CD4-positive, alpha-beta T cell treated with Interleukin-17A for 1 hour (primary cell): ENCODE data around the gene KCNMA1.
A peak's percentile ranks its signal among the peaks of the same experiment; 100 is the strongest.

Experiments used
- DNase-seq: peaks from one replicate; pipeline ENCODE4 v3.0.0-alpha.2; 2020

KCNMA1 gene

GRCh38 chr10:77191324-77192049 lies 446.1 kb downstream of the KCNMA1 start:
- no peak for DNase-seq

- no peak for DNase-seq
Observed at GRCh38 chr10:77190291-77190690, 447.3 kb downstream of the KCNMA1 start.

DNA sequence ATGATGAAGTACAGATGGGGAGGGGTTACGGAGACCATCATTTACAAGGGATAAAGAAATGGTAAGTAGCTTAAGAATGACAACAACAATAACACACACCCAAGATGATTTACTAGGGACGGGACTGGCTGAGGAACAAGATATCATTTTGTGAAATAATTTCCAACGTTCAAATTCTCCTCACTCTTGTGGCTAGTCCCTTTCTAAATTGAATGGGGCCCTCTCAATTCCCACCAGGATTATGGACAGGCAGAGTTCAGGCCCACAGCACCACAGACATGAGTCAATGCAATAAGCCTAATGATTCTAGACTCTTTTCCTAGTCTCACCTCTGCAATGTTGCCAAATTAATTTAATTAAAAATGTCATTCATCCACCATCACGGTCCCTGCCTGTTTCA lies 448.1 kb downstream of the KCNMA1 start:
- no peak for DNase-seq

DNA sequence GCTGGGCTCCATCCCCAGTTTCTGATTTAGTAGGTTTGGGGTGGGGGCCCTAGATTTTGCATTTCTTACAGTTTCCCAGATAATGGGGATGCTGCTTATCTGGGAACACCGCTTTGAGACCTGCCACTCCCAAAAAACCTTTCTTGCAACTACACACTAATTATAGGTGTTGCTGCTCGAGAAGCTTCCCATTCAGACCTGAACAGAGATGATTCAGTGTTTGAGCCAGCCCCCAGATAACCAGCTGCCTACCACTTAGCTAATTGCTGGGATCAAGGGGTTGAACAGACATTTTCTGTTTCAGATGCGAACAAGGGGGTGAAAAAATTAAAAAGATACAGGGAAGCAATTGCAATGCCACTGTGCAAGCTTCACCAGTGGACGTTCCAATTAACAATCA lies 448.5 kb downstream of the KCNMA1 start:
- DNase-seq = no peak

DNA sequence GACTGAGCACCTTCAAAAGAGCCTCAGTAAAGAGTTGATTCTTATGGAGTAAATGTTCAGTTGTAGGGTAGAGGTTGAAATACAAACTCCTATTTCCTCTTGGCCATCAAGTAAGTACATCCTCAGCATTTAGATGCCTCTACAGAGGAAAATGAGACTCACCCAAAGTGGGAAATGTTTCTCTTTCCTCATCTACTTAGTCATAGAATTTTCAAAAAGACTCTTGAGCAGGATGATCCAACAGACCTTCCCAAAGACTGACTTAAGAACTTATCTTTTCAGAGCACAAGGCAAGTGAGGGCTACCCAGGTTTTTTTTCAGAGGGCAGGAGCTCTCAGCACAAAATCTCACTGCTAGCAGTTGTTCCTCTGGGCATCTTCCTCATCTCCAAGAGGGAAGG lies 449.1 kb downstream of the KCNMA1 start:
- no peak for DNase-seq

GRCh38 chr10:77188000-77188395 lies 449.6 kb downstream of the KCNMA1 start:
- no peak for DNase-seq

GRCh38 chr10:77187376-77187999 lies 450.1 kb downstream of the KCNMA1 start:
- DNase-seq = no peak

DNA sequence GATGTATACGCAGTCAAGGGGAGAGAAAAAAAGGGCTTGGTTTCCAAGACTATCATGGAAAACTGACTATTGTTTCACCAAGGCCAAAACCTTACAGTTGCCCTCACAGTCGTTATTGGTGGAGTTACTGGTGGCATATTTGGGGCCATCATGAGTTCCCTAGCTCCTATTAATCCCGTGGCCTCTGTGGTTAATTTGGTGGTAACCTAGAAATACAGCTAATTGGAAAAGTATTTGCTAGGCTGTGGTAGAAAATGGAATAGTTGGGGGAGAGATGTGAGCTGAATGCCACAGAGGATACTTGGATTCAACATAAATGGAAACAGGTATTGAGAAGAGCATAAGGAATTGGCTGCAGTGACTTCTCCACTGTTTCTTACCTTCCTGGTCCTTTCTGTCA lies 450.7 kb downstream of the KCNMA1 start:
- DNase-seq = no peak

- DNase-seq = no peak
Observed at GRCh38 chr10:77185696-77186095, 451.9 kb downstream of the KCNMA1 start.

DNA sequence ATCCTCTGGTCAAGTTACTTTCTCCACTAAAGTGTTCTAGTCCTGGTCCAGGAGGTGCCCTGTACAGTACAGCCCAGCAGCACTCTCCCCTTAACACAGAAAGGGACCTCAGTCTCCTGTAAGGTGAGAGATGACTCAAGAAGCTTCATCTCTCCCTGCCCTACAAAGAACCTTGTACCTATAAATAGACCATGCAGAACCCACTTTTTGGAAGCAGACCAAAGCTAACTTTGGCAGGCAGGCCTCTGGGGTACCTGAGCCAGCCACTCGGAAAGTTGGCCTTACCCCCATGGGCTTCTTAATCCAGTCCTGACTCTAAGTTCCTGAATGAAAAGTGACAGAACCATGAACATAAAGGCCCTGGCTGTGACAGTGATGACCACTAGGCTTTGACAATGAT lies 454.8 kb downstream of the KCNMA1 start:
- no peak for DNase-seq

DNA sequence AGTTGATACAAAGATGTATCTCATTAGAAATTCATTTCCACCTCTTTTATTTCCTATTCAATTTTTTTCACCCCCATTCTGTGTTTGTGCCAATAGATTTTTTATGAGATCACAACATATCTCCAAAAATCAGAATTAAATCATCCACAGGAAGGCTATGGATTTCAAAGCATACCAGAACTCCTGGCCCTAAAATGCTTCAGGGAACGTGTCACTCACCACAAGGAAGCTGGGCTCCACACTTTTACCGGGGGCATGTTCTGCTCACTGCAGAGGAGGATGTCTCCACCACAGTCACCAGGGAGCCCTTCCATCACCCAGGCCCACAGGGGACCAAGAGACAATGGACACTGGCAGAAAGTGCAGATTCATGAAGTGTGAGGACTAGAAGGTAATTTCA lies 456.8 kb downstream of the KCNMA1 start:
- no peak for DNase-seq

GRCh38 chr10:77180104-77180503 lies 457.5 kb downstream of the KCNMA1 start:
- no peak for DNase-seq

- DNase-seq = no peak
Observed at GRCh38 chr10:77179015-77179695, 458.5 kb downstream of the KCNMA1 start.

DNA sequence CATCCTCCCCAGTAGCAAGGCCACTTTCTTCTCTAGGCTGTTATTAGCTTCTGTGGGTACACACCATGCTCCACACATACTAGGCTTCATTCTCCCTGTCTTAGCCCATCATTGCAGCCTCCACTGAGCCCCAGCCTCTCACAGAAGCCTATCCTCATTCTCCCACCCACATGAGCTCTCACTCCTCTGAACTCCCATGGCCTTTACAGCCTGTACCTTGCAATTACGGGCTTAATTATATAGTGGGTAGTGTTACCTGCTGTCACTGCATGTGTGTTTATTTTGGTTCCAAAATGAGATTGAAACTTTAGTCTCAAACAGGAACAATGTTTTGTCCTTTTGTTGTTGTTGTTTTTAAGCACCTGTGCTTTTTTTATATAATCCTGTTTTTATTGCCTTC lies 460.0 kb downstream of the KCNMA1 start:
- no peak for DNase-seq

DNA sequence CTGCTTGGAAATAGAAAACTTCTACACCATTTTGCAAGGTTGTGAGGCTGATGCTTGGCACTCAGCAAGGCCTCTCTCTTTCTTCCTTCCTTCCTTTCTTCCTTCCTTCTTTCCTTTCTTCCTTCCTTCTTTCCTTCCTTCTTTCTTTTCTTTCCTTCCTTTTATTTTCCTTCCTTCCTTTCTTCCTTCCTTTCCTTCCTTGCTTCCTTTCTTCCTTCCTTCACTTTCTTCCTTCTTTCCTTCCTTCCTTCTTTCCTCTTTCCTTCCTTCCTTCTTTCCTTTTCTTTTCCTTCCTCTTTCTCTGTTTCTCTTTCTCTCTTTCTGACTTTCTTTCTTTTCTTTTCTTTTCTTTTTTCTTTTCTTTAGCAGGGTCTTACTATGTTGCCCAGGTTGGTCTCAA lies 460.4 kb downstream of the KCNMA1 start:
- DNase-seq = no peak

- no peak for DNase-seq
Observed at GRCh38 chr10:77176232-77176631, 461.4 kb downstream of the KCNMA1 start.

DNA sequence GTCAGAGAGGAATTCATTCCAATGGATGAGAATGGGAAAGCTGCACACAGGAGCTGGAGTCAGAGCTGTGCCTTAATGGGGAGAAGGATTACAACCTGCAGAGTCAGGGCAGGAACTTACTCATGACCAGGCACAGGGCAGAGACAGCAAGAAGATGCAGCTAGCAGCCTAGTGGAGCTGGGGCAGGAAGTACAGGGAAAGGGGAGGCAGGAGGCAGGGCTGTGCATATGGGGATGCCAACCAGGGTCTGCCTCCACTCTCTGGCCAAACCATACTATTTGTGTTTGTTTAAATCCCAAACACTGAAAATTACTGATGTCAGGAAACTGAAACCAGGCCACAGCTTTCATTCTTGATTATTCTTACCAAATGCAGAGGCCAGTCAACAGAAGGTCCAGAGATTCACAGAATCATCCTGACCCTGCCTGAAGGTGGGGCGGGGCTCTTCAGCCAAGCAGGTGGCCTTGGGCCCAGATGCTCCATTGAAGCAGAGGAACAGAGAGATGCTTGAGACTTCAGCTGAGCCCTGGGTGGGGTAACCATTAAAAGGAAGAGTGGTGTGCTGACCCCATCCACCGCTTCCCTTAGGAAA lies 461.9 kb downstream of the KCNMA1 start:
- no peak for DNase-seq

DNA sequence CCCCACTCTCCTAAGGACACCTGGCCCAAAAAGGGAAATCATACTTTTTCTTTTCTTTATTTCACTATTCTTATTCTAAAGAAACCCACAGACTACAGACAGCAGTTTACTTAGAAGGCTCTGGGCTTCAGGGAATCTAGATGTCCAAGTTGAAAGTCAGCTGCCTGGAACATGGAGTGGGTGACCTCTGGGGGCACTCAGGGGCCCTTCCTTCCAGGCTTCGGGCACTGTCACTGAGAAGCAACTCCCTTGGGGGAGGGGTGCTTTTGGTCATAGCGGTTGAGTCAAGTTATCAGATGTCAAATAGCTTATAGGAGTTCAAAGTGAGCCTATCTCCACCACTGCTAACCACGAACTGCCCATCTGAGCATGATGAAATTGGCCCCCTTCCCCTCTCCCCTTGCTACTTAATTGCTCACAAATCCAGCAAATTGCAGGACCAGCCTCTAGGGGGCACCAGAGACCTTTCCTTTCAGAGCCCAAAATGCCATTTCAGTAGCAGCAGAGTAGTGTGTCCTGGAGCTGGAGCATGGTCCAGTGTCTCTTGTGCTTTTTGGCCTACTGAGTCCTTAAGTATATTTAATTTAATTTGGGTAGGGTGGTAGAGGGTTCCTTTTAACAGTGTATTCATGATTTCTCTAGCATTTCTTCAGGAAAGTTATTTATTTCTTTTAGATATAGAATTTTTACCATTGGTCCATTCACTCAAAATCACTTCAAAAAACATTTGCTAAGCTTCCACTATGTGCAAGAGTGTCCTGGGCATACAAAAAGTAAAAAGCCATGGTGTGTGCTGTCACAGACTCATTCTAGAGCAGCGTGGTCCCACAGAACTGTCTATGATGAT lies 463.8 kb downstream of the KCNMA1 start:
- DNase-seq = peak; percentile 61

- no peak for DNase-seq
Observed at GRCh38 chr10:77172086-77172485, 465.5 kb downstream of the KCNMA1 start.

DNA sequence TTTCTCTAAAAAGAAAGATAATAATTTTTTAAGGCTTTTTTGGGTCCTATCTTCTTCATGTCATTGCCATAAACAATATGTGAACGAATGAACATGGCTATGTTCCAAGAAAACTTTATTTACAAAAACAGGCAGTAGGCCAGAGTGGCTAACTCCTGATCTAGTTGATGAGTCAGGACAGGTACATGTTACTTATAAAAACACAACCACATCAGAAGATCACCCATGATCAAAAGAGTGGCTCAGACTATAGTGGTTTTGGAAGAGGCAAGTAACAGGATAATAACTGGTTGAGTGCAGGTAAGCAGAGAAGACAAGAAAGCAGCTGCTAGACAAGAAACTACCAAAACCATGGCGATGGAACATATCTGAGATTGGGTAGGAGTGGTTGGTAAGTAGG lies 468.7 kb downstream of the KCNMA1 start:
- DNase-seq = no peak

- DNase-seq = no peak
Observed at GRCh38 chr10:77168161-77168560, 469.4 kb downstream of the KCNMA1 start.

DNA sequence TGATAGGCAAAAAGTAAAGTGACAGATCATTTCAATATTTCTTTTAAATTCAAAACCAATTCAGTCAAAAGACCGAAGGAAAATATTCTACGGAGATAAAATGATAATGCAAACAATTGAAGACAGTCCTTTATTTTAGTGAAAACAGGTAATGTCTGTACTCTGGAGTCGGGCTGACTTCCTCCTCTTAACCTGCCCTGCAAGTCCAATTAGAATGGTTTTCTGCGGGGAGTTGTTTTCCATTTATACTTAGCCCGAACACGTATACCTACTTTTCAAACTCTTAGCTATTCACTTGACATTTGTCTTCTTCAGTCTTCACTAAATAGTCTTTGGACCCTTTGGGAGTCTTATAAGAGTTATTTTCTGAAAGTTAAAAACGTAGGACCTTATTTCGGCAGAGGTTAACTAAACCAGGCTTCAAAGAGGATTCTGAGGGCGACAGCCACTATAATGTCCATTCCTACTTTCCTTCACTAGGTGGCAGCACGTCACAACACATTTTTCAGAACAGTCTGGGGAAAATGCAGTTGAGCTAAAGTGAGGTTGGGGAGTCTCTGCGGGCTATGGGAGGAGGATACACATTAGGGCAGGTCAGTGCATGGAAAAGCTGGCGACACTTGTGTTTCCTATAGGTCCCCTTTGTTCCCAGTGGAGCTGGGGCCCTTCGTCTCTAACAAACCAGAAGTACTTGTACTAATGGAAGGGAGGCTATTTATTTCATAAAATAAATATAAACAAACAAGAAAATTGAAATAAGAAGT lies 472.0 kb downstream of the KCNMA1 start:
- peak; percentile 33 for DNase-seq
